HCT116 (cell line): ENCODE data around the gene ZNF212. TPM values are rescaled to one million over a fixed set of nuclear protein-coding genes. Genes with fewer than 3 reads are reported as not detected.

Experiments used
- ATAC-seq: fragments of 200-7000 bp; cut with Tn5 transposase; 2 replicates; pipeline ENCODE4 v1.9.1; 2020; ENCODE audit warnings: mild to moderate bottlenecking, moderate library complexity
- BruUV-seq: library from RNA; stranded (reverse); fragments of 400-500 nt; replicated peaks from 2 replicates; lab custom pipeline; 2021; lab: Mats Ljungman, UMichigan
- CTCF ChIA-PET: fragments of 300-600 bp; sonication (Branson Sonifier 250); formaldehyde crosslinking; loops from one replicate; lab custom pipeline; 2021; ENCODE audit warnings: antibody characterized with exemption; lab: Charles Lee
- POLR2A ChIA-PET: fragments of 300-600, 350-600 bp; sonication (Branson Sonifier 250); formaldehyde crosslinking; loops from one replicate; lab custom pipeline; 2021; ENCODE audit warnings: antibody characterized with exemption; lab: Charles Lee
- RAD21 ChIA-PET, 2 experiments: fragments of 300-600 bp; sonication (Branson Sonifier 250); formaldehyde crosslinking; loops; one replicate each; lab custom pipeline; 2023; ENCODE audit warnings: low total read pairs in 2 of 2; ENCODE audit not compliant: uncharacterized antibody in 2 of 2, unreplicated experiment in 2 of 2, low non-redundant PET in 1 of 2; lab: Charles Lee
- DNase-seq: peaks from one replicate; pipeline ENCODE4 v3.0.0-alpha.2; 2010; ENCODE audit warnings: low read depth, low spot score
- H2AFZ ChIP-seq: fragments of 200-600 bp; shearing (Covaris generic), sonication (generic); 2 replicates; pipeline ENCODE4 v1.6.1; 2017; ENCODE audit warnings: low read depth, mixed run types, mixed read lengths, antibody characterized with exemption, low read length; ENCODE audit not compliant: poor library complexity, severe bottlenecking
- H3K27ac ChIP-seq: 2 replicates; pipeline ENCODE4 v1.5.1; 2012; ENCODE audit warnings: low read depth, low read length
- H3K27me3 ChIP-seq: fragments of 200-600 bp; sonication (generic); 2 replicates; pipeline ENCODE4 v1.6.1; 2016; ENCODE audit warnings: mixed run types, low read length, mixed read lengths; ENCODE audit not compliant: insufficient read depth
- H3K36me3 ChIP-seq, 2 experiments: fragments of 200-500 bp in 1 of 2; fragments of 200-600 bp in 1 of 2; sonication (Bioruptor generic) in 1 of 2; sonication (generic) in 1 of 2; 2 replicates each; pipeline versions ENCODE4 v1.5.1 to v1.6.1; 2014 to 2016; ENCODE audit warnings: low read length in 2 of 2, inconsistent platforms in 1 of 2, mixed read lengths in 1 of 2, mixed run types in 1 of 2; ENCODE audit not compliant: insufficient read depth in 2 of 2, control insufficient read depth in 1 of 2
- H3K4me1 ChIP-seq, 2 experiments: fragments of 200-600 bp in 1 of 2; sonication (generic) in 1 of 2; 2 replicates each; pipeline versions ENCODE4 v1.5.1 to v1.6.1; 2012 to 2017; ENCODE audit warnings: low read length in 2 of 2, inconsistent platforms in 1 of 2, mild to moderate bottlenecking in 1 of 2, mixed read lengths in 1 of 2, mixed run types in 1 of 2, moderate library complexity in 1 of 2; ENCODE audit not compliant: insufficient read depth in 2 of 2, control insufficient read depth in 1 of 2
- H3K4me2 ChIP-seq: fragments of 200-600 bp; sonication (generic); 2 replicates; pipeline ENCODE4 v1.6.1; 2017; ENCODE audit warnings: mixed run types, low read length, mixed read lengths
- H3K4me3 ChIP-seq, 2 experiments: fragments of 200-600 bp in 1 of 2; sonication (generic) in 1 of 2; replicated peaks in 1 of 2; 2 replicates each; pipeline ENCODE4 v1.5.1; 2011 to 2016; ENCODE audit warnings: low read length in 2 of 2, control low read depth in 1 of 2, low read depth in 1 of 2, mild to moderate bottlenecking in 1 of 2, mixed read lengths in 1 of 2, mixed run types in 1 of 2
- H3K79me2 ChIP-seq: fragments of 200-600 bp; sonication (generic); 2 replicates; pipeline ENCODE4 v1.6.1; 2017; ENCODE audit warnings: mild to moderate bottlenecking, mixed run types, low read length, moderate library complexity, mixed read lengths; ENCODE audit not compliant: insufficient read depth
- H3K9ac ChIP-seq: fragments of 200-600 bp; sonication (generic); 2 replicates; pipeline ENCODE4 v1.6.1; 2016; ENCODE audit warnings: low read length, mixed read lengths
- H3K9me2 ChIP-seq: fragments of 200-600 bp; sonication (generic), shearing (Covaris generic); 2 replicates; pipeline ENCODE4 v1.6.1; 2017; ENCODE audit warnings: mixed run types, mild to moderate bottlenecking, moderate library complexity; ENCODE audit not compliant: insufficient read depth
- H3K9me3 ChIP-seq, 2 experiments: fragments of 200-500 bp in 1 of 2; fragments of 200-600 bp in 1 of 2; sonication (Bioruptor generic) in 1 of 2; sonication (generic) in 1 of 2; 2 replicates each; pipeline ENCODE4 v1.6.1; 2014 to 2017; ENCODE audit warnings: low read length in 2 of 2, mixed read lengths in 2 of 2, inconsistent platforms in 1 of 2, low read depth in 1 of 2, mild to moderate bottlenecking in 1 of 2, mixed run types in 1 of 2, moderate library complexity in 1 of 2; ENCODE audit not compliant: control insufficient read depth in 1 of 2, insufficient read depth in 1 of 2
- H4K20me1 ChIP-seq: fragments of 200-600 bp; sonication (generic), shearing (Covaris generic); 2 replicates; pipeline ENCODE4 v1.6.1; 2017; ENCODE audit warnings: mixed run types, mild to moderate bottlenecking, moderate library complexity; ENCODE audit not compliant: insufficient read depth
- CEBPB ChIP-seq: IDR thresholded peaks from 2 replicates; pipeline ENCODE4 v1.6.1; 2012; ENCODE audit warnings: low read depth
- EZH2 ChIP-seq: fragments of 200-600 bp; sonication (generic); IDR thresholded peaks from 2 replicates; pipeline ENCODE4 v1.6.1; 2017; ENCODE audit warnings: antibody characterized with exemption, mixed run types
- FOSL1 ChIP-seq: IDR thresholded peaks from 2 replicates; pipeline ENCODE4 v1.6.1; 2012; ENCODE audit warnings: low read depth
- JUND ChIP-seq: IDR thresholded peaks from 2 replicates; pipeline ENCODE4 v1.6.1; 2012
- POLR2A ChIP-seq: IDR thresholded peaks from 2 replicates; pipeline ENCODE4 v1.7.0; 2011; ENCODE audit warnings: borderline replicate concordance; ENCODE audit not compliant: insufficient read depth, insufficient read length; ENCODE audit errors: extremely low read depth
- POLR2AphosphoS5 ChIP-seq: IDR thresholded peaks from 2 replicates; pipeline ENCODE4 v1.6.1; 2011; ENCODE audit warnings: mild to moderate bottlenecking, low read depth, low read length, moderate library complexity
- RAD21 ChIP-seq: IDR thresholded peaks from 2 replicates; pipeline ENCODE4 v1.6.1; 2012; ENCODE audit warnings: low read depth, mild to moderate bottlenecking
- TCF7L2 ChIP-seq: IDR thresholded peaks from 2 replicates; pipeline ENCODE4 v1.7.0; 2011; ENCODE audit warnings: borderline replicate concordance, inconsistent platforms; ENCODE audit not compliant: insufficient read depth, insufficient read length; ENCODE audit errors: extremely low read depth
- YY1 ChIP-seq: IDR thresholded peaks from 2 replicates; pipeline ENCODE4 v1.6.1; 2011; ENCODE audit warnings: low read length, low read depth, moderate library complexity, mild to moderate bottlenecking; ENCODE audit not compliant: insufficient replicate concordance; ENCODE audit errors: extremely low read depth
- ZFX ChIP-seq: fragments of 450-650 bp; IDR thresholded peaks from 2 replicates; pipeline ENCODE4 v1.6.1; 2017
- intact Hi-C: fragments of 100-400 bp; cut with micrococcal nuclease; formaldehyde crosslinking; loops from 2 replicates; pipeline ENCODE4 v1.10.0; 2022
- total RNA-seq: library from RNA; stranded (reverse); gene quantifications from one replicate; pipeline ENCODE4 v1.2.1, GENCODE V29; 2021; ENCODE audit not compliant: unreplicated experiment
- TF ChIP-seq, protein P1 (sequence below): IDR thresholded peaks from 2 replicates; pipeline ENCODE4 v1.6.1; 2011; ENCODE audit warnings: mild to moderate bottlenecking, low read length, moderate library complexity; ENCODE audit not compliant: insufficient replicate concordance; ENCODE audit errors: extremely low read depth
- TF ChIP-seq, protein P2 (sequence below): IDR thresholded peaks from 2 replicates; pipeline ENCODE4 v1.6.1; 2012
- TF ChIP-seq, protein P3 (sequence below), 3 experiments: fragments of 200-600 bp in 1 of 3; sonication (generic) in 1 of 3; IDR thresholded peaks in 2 of 3; conservative IDR thresholded peaks in 1 of 3; 2 replicates each; pipeline ENCODE4 v1.5.1; 2012 to 2017; ENCODE audit warnings: low read depth in 2 of 3, low read length in 2 of 3, antibody characterized with exemption in 1 of 3, borderline replicate concordance in 1 of 3, control low read depth in 1 of 3, mild to moderate bottlenecking in 1 of 3, mixed read lengths in 1 of 3, mixed run types in 1 of 3, moderate library complexity in 1 of 3; ENCODE audit not compliant: insufficient read depth in 1 of 3

ZNF212 gene
- total RNA-seq, 1 experiment from 2014 or later = 13.7 TPM

GRCh38 chr7:149210551-149210950 is 28.9 kb upstream of the ZNF212 start:
- Histone ChIP-seq H3K9me3 (no peaks in the 10 kb centered on the region), H3K4me3 (no peak overlapping the region), H3K9ac (no peak overlapping the region), H2AFZ (no peak overlapping the region), H3K4me2 (no peak overlapping the region), H3K4me1 (peaks cover 0 to 9% of the 10 kb centered on the region in 2 experiments; a peak in 3 of 4 replicates), H3K27me3 (no peaks in the 10 kb centered on the region), H3K9me2 (no peaks in the 10 kb centered on the region), H3K27ac (no peak overlapping the region), H4K20me1 (no peaks in the 10 kb centered on the region), H3K36me3 (peaks cover 55 to 69% of the 10 kb centered on the region in 2 experiments), H3K79me2 (peaks cover 6% of the 10 kb centered on the region; the same call in 1 of the 2 replicates)
- ChIA-PET POLR2A (no interaction called here), RAD21 (no interaction called here), CTCF (no interaction called here)
- TF ChIP-seq CEBPB (no peak), POLR2A (no peak), TCF7L2 (no peak)
- no TSS peak for BruUV-seq
- ATAC-seq (no peak), DNase-seq (no peak)
- intact Hi-C loops = no loop called here

DNA sequence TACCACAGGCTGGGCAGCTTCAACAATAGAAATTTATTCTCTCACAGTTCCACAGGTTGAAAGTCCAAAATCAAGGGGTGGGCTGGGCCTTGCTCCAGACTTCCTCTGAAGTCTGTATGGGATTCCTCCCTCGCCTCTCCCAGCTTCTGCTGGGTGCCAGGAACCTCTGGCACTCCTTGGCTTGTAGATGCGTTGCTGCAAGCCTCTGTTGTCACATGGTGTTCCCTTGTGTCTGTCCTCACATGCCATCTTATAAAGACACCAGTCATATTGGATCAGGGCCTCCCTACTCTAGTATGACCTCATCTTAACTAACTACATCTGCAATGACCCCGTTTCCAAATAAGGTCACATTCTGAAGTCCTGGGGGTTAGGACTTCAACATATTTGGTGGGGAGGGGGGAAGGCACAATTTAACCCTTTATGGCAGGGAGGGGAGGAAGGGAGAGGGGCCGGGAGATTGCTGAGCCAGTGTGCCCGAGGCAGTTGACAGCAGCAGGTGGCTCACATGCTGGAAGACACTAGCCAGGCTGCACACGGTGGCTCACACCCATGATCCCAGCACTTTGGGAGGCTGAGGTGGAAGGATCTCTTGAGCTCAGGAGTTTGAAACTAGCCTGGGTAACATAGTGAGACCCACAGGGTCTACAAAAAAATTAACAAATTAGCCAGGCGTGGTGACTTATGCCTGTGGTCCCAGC is 25.3 kb upstream of the ZNF212 start:
- ChIA-PET POLR2A (no interaction called here), RAD21 (no interaction called here), CTCF (no interaction called here)
- Histone ChIP-seq H3K36me3 (peaks cover 48 to 55% of the 10 kb centered on the region in 2 experiments), H3K9ac (no peak overlapping the region), H3K4me1 (peaks cover 0 to 5% of the 10 kb centered on the region in 2 experiments; a peak in 2 of 4 replicates), H3K9me3 (no peaks in the 10 kb centered on the region), H3K27me3 (no peaks in the 10 kb centered on the region), H3K27ac (no peak overlapping the region), H4K20me1 (no peaks in the 10 kb centered on the region), H3K9me2 (no peaks in the 10 kb centered on the region), H3K4me3 (no peak overlapping the region), H2AFZ (no peak overlapping the region), H3K4me2 (no peak overlapping the region), H3K79me2 (no peaks in the 10 kb centered on the region; the same call in 1 of the 2 replicates)
- BruUV-seq = no TSS peak
- ATAC-seq = no peak
- no peak for DNase-seq
- intact Hi-C loops = no loop called here
- TF ChIP-seq EZH2 (no peak), POLR2AphosphoS5 (no peak), YY1 (no peak), FOSL1 (no peak), JUND (no peak), RAD21 (no peak), POLR2A (no peak), ZFX (no peak), TCF7L2 (no peak)
- TF ChIP-seq, protein P1, sequence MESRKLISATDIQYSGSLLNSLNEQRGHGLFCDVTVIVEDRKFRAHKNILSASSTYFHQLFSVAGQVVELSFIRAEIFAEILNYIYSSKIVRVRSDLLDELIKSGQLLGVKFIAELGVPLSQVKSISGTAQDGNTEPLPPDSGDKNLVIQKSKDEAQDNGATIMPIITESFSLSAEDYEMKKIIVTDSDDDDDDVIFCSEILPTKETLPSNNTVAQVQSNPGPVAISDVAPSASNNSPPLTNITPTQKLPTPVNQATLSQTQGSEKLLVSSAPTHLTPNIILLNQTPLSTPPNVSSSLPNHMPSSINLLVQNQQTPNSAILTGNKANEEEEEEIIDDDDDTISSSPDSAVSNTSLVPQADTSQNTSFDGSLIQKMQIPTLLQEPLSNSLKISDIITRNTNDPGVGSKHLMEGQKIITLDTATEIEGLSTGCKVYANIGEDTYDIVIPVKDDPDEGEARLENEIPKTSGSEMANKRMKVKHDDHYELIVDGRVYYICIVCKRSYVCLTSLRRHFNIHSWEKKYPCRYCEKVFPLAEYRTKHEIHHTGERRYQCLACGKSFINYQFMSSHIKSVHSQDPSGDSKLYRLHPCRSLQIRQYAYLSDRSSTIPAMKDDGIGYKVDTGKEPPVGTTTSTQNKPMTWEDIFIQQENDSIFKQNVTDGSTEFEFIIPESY = no peak
- TF ChIP-seq, protein P2, sequence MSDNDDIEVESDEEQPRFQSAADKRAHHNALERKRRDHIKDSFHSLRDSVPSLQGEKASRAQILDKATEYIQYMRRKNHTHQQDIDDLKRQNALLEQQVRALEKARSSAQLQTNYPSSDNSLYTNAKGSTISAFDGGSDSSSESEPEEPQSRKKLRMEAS = no peak
- TF ChIP-seq, protein P3, sequence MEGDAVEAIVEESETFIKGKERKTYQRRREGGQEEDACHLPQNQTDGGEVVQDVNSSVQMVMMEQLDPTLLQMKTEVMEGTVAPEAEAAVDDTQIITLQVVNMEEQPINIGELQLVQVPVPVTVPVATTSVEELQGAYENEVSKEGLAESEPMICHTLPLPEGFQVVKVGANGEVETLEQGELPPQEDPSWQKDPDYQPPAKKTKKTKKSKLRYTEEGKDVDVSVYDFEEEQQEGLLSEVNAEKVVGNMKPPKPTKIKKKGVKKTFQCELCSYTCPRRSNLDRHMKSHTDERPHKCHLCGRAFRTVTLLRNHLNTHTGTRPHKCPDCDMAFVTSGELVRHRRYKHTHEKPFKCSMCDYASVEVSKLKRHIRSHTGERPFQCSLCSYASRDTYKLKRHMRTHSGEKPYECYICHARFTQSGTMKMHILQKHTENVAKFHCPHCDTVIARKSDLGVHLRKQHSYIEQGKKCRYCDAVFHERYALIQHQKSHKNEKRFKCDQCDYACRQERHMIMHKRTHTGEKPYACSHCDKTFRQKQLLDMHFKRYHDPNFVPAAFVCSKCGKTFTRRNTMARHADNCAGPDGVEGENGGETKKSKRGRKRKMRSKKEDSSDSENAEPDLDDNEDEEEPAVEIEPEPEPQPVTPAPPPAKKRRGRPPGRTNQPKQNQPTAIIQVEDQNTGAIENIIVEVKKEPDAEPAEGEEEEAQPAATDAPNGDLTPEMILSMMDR (IDR thresholded peaks at IDR 0.05 in 2 of 3, conservative IDR thresholded peaks at IDR 0.05 in 1 of 3; ENCODE audit: borderline replicate concordance in 1 of 3, insufficient read depth in 1 of 3, low read depth in 2 of 3, low read length in 2 of 3) = no peak
